Measurements from ENCODE around the gene ASCC3.
A peak's percentile ranks its signal among the peaks of the same experiment; 100 is the strongest.
"Not testable (repeated sequence)": the region's sequence is repeated elsewhere in the genome, so short reads cannot be mapped to it uniquely, and the experiment has no call there.

The ASCC3 gene

DNA sequence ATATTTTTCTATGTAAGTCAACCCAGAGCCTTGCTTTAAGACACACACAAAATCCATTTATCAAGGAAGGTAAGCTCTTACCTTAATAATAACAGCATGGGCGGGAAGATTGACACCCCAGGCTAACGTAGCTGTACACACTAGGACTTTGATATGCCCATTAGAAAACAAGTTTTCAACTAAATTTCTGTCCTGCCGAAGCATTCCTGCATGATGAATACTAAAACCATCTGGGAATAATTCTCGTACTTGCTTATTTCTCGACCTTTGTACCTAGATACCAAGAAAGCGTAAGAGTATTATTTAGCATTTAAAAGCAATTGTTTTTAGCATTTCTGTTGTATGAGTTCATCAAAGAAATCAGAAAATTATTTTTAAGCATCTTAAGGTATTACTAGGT is 218.9 kb downstream of the ASCC3 start:
- no peak for DNase-seq (ENCODE audit: low read depth, low spot score)

GRCh38 chr6:100658486-100658885 is 222.6 kb downstream of the ASCC3 start:
- no peak for DNase-seq (ENCODE audit: low read depth, low spot score)

DNA sequence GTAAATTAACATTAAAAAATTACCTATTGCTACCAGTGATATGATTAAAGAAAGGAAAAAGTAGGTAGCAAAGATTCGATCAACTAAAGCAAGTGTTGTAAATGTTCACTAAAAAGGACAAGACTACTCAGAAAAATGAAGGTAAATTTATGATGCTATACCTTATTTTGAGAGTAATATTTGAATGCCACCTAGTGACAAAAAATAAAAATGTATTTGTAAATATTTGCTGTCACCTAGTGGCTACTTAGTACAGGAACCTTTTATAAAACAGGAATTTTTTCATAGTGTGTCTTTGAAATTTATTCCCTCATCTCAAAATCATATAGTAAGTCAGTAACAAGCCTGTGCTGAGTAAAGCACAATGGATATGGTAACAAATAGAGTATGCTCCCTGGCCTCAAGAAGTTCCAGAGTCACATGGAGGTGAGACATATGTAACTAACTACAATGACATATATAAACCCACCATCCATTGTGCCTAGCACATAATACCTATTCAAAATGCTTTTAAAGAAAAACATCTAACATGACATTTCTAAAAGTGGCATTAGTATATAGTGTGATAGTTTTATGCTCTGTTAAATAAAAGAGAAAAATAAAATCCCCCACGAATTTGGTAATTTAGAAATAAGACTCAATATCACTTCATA is 223.3 kb downstream of the ASCC3 start:
- no peak for DNase-seq (ENCODE audit: low read depth, low spot score)

- not testable (repeated sequence) for DNase-seq (ENCODE audit: low read depth, low spot score)
Measured at GRCh38 chr6:100641147-100641546, 240.0 kb downstream of the ASCC3 start.

- DNase-seq (ENCODE audit: low read depth, low spot score), result peak; percentile 33
Measured at GRCh38 chr6:100633096-100633777, 247.9 kb downstream of the ASCC3 start.

- no peak for DNase-seq (ENCODE audit: low read depth, low spot score)
Measured at GRCh38 chr6:100630536-100630935, 250.6 kb downstream of the ASCC3 start.

- DNase-seq (ENCODE audit: low read depth, low spot score), result no peak
Measured at GRCh38 chr6:100627911-100628758, 253.0 kb downstream of the ASCC3 start.

GRCh38 chr6:100626721-100627120 is 254.4 kb downstream of the ASCC3 start:
- DNase-seq (ENCODE audit: low read depth, low spot score), result no peak

- DNase-seq (ENCODE audit: low read depth, low spot score), result no peak
Measured at GRCh38 chr6:100622907-100623692, 258.0 kb downstream of the ASCC3 start.

DNA sequence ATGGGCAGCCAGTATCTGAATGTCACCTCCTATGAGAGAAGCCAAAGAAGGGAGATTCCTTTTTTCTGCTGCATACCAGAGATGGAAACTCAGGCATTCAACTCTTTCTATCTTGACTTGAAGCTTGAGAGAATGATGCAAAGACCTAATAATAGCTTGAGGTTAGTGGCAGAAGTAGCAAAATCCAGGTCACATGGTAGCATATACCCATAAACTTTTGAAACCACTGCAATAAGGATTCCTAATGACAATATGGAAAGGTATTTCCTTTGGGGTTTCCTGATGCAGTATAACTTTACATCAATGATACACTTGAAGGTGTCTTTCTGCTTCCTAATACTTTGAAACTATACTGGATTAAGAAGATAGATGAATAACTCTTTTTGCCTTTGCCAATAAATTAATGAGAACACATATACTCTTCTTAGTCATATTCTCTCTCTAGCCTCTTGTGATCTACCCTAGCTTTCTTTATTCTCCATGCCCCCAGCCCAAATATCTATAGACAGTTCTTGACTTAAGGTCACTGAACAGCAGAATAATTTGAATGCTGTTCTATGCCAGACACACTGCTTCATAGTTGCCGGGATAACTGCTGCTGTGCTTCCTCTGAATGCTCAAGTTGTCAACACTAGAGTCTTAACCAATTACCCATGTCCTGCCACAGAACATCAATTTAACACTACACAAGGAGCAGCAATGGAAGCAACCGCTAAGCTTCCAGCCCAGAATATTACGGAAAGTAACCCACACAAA is 260.9 kb downstream of the ASCC3 start:
- no peak for DNase-seq (ENCODE audit: low read depth, low spot score)

- no peak for DNase-seq (ENCODE audit: low read depth, low spot score)
Measured at GRCh38 chr6:100618351-100618671, 262.8 kb downstream of the ASCC3 start.

- no peak for DNase-seq (ENCODE audit: low read depth, low spot score)
Measured at GRCh38 chr6:100617633-100618350, 263.3 kb downstream of the ASCC3 start.

DNA sequence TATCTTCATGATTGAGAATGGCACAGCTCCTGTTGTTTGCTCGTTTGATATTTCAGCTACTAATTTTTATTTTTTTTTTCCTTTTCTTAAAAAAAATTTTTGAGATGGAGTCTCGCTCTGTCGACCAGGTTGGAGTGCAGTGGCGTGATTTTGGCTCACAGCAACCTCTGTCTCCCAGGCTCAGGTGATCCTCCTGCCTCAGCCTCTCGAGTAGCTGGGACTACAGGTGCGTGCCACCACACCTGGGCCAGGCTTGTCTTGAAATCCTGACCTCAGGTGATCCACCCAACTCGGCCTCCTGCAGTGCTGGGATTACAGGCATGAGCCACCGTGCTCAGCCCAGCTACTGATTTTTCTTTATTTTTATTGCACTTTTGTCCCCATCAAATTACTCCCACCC is 266.2 kb downstream of the ASCC3 start:
- no peak for DNase-seq (ENCODE audit: low read depth, low spot score)

GRCh38 chr6:100614386-100614785 is 266.7 kb downstream of the ASCC3 start:
- DNase-seq (ENCODE audit: low read depth, low spot score), result no peak

DNA sequence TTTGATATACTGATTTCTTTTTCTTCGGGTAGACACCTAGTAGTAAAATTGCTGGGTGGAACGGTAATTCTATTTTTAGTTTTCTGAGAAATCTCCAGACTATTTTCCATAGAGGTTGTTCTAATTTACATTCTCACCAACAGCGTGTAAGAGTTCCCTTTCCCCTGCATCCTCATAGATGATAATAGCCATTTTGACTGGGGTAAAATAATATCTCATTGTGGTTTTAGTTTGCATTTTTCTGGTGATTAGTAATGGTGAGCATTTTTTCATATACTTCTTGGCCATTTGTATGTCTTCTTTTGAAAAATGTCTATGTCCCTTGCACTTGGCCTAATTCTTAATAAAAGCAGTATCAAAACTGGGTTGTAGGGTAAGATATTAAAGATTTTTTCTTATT is 267.5 kb downstream of the ASCC3 start:
- no peak for DNase-seq (ENCODE audit: low read depth, low spot score)

GRCh38 chr6:100612094-100612493 is 269.0 kb downstream of the ASCC3 start:
- no peak for DNase-seq (ENCODE audit: low read depth, low spot score)

GRCh38 chr6:100599088-100599770 is 281.9 kb downstream of the ASCC3 start:
- DNase-seq (ENCODE audit: low read depth, low spot score), result no peak

GRCh38 chr6:100595456-100595855 is 285.7 kb downstream of the ASCC3 start:
- DNase-seq (ENCODE audit: low read depth, low spot score), result no peak

- no peak for DNase-seq (ENCODE audit: low read depth, low spot score)
Measured at GRCh38 chr6:100593522-100593921, 287.6 kb downstream of the ASCC3 start.

- no peak for DNase-seq (ENCODE audit: low read depth, low spot score)
Measured at GRCh38 chr6:100592929-100593328, 288.2 kb downstream of the ASCC3 start.
